ENCODE results near the gene CCDC174.

- TF ChIP-seq CTCF (IDR thresholded peaks at IDR 0.05; ENCODE audit: insufficient read depth, low read length, poor library complexity, severe bottlenecking) (no peak), EZH2phosphoT487 (conservative IDR thresholded peaks at IDR 0.05; ENCODE audit: low read length) (no peak)
Measured at GRCh38 chr3:14687360-14687759, 35.8 kb downstream of the CCDC174 start.
